T-helper 1 cell treated with Interleukin-12 subunit alpha and Interleukin-12 subunit beta and Interleukin-4 antibody, amounts not matched to agents 30 μg/mL and 1 μg/mL, for 36 hours (primary cell): ENCODE results near the gene PTPRM.

Experiments
- H3K27ac Mint-ChIP-seq: one replicate; pipeline ENCODE4 v1.8.0; 2021; ENCODE audit warnings: mild to moderate bottlenecking, mixed read lengths
- H3K27me3 Mint-ChIP-seq: one replicate; pipeline ENCODE4 v1.8.0; 2021; ENCODE audit warnings: low read depth, mixed read lengths
- H3K36me3 Mint-ChIP-seq: one replicate; pipeline ENCODE4 v1.8.0; 2021; ENCODE audit warnings: low read depth, mixed read lengths
- H3K4me1 Mint-ChIP-seq: one replicate; pipeline ENCODE4 v1.8.0; 2021; ENCODE audit warnings: low read depth, mixed read lengths
- H3K4me3 Mint-ChIP-seq: one replicate; pipeline ENCODE4 v1.8.0; 2021; ENCODE audit warnings: mild to moderate bottlenecking, moderate library complexity, mixed read lengths
- H3K9me3 Mint-ChIP-seq: one replicate; pipeline ENCODE4 v1.8.0; 2021; ENCODE audit warnings: mixed read lengths

PTPRM gene

DNA sequence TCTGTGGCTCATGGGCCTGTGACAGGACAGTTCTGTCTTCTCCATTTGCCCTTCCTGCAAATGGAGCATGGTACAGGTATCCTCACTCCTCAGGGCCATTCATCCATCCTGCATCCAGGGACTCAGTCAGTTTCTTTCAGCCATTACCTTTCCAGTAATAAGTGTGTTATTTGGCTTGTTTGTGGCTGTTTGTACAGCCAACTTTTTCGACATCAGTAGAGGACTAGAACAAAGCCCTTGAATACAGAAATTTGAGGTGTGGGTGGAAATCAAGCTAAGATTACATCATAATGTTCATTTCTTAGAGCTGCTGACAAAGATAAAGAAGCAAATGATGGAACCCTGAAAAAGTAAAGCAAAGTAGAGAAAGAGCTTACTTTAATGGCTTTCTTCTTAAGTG lies 290.4 kb downstream of the PTPRM start:
- H3K9me3 Mint-ChIP-seq: no peaks in the 10 kb centered on the region
- no peak overlapping the region for H3K4me3 Mint-ChIP-seq
- no peaks in the 10 kb centered on the region for H3K36me3 Mint-ChIP-seq
- no peaks in the 10 kb centered on the region for H3K4me1 Mint-ChIP-seq
- no peak overlapping the region for H3K27ac Mint-ChIP-seq
- H3K27me3 Mint-ChIP-seq: no peaks in the 10 kb centered on the region

DNA sequence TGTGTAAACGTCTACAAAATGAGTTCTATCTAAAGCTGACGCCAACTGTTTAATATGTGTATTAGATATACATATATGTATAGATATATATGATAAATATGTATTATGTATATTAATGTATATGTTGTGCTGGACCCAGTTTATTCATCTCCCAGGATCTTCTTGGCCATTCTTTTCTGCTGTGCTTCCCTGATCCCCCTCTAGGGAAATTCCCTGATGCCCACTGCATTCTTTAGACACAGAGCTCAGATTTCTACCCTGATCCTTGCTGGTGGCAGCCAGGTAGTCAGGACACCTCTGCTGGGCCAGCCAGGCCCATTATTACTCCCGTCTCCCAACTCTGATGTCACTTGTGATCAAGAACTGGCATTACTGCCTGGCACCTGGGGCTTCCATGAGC lies 292.0 kb downstream of the PTPRM start:
- Mint-ChIP-seq H3K4me3 (no peak overlapping the region), H3K27me3 (no peaks in the 10 kb centered on the region), H3K27ac (no peak overlapping the region), H3K36me3 (no peaks in the 10 kb centered on the region), H3K9me3 (no peaks in the 10 kb centered on the region), H3K4me1 (no peaks in the 10 kb centered on the region)

DNA sequence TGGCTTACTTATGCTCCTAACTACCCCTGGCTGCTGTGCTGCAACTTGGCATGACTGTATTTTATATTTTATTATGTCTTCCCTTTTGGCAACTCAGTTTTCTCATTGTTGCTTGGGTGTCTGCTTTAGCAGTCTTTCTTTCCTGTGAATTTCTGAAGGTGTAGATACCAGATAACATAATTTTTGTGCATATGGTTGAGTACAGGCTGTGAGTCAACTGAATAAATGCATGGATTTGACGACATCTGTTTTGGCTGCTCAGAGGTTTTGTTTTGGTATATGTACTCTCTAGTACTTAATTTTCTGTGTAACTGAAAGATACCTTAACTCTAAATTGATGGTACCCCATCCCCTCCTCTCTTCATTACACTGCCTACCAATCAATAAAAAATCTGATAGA lies 303.1 kb downstream of the PTPRM start:
- Mint-ChIP-seq H3K27me3 (no peaks in the 10 kb centered on the region), H3K4me1 (no peaks in the 10 kb centered on the region), H3K9me3 (peaks cover 17% of the 10 kb centered on the region), H3K36me3 (no peaks in the 10 kb centered on the region), H3K27ac (no peak overlapping the region), H3K4me3 (no peak overlapping the region)

DNA sequence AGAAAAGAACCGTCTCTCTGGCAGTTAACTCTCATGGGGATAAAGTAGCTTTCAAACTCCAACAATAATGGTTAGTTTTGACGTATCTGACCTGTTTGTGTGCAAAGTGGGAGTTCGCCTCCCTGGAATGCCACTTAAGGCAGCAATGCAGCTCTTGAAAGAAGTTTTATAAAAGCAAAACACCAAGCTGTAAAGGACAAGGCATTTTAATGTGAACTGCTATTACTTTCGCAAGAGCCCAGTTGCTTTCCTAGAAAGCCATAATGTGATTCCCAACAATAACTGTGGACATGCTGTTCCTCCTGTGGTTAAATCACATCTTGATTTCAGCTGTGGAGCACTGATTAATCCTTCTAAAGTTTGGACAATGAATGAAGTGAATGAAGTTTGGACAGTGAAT lies 303.7 kb downstream of the PTPRM start:
- Mint-ChIP-seq H3K27me3 (no peaks in the 10 kb centered on the region), H3K27ac (no peak overlapping the region), H3K4me3 (no peak overlapping the region)

DNA sequence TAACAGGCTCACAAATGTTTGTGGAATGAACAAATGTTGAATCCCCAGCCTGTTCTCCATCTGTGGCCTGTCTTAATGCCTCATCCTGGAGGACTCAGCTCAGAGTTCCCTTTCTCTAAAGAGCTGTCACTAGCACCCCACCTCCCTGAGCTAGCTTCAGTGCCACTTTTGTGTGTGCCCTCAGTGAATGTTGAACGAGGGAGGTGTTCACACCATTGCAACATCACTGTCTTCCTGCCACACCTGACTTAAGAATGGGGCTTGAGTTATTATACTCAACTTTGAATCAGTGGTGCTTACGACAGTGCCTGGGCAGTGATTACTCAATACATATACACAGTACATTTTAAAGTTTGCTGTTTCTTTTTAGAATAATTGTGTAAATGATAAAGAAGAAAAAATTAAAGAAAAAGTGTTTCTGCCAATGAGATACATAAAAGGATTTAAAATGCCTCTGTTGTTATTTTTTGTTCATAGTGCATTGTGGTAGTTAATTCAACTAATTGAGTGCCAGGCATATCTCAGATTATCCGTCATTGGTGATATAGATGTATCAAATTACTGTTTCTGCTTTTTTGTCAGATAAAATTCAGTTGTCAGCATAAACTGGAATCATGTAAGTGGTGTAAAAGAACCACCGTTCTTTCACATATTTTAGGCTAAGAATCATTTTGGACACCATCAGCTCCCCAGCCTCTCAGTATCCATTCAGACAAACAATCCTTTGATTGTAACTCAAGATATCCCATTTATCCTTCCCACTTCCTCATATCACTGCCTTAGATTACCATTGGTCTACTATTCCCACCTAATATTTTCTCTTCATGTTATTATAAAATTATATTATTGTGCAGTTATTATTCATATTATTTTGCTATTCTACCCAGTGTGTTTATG lies 304.7 kb downstream of the PTPRM start:
- H3K4me1 Mint-ChIP-seq: no peaks in the 10 kb centered on the region
- no peaks in the 10 kb centered on the region for H3K27me3 Mint-ChIP-seq
- peaks cover 7% of the 10 kb centered on the region for H3K9me3 Mint-ChIP-seq
- no peak overlapping the region for H3K4me3 Mint-ChIP-seq
- no peaks in the 10 kb centered on the region for H3K36me3 Mint-ChIP-seq
- H3K27ac Mint-ChIP-seq: no peak overlapping the region

More for the DNA sequence above, 303.7 kb downstream of the PTPRM start:
- no peaks in the 10 kb centered on the region for H3K4me1 Mint-ChIP-seq
- peaks cover 15% of the 10 kb centered on the region for H3K9me3 Mint-ChIP-seq
- H3K36me3 Mint-ChIP-seq: no peaks in the 10 kb centered on the region

DNA sequence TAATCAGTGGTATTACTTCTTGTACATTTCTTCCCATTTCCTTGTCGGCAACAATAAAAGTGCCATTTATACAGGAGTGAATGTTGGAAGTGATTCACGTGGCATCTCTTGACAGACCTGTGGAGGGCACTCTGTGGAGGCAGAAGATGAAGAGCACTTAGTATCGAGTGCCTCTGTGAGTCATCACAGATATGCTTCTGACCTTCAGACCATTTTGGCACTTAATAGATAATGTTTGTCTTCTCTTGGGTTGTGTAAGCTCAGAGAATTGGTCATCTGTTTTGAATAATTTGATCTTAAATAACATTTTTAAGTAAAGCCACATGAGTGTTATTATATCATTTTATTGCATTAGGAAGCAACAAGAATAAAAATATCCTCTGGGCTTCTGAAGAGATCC lies 305.5 kb downstream of the PTPRM start:
- Mint-ChIP-seq H3K9me3 (peaks cover 4% of the 10 kb centered on the region), H3K36me3 (no peaks in the 10 kb centered on the region), H3K4me3 (no peak overlapping the region), H3K4me1 (no peaks in the 10 kb centered on the region), H3K27me3 (no peaks in the 10 kb centered on the region), H3K27ac (no peak overlapping the region)

DNA sequence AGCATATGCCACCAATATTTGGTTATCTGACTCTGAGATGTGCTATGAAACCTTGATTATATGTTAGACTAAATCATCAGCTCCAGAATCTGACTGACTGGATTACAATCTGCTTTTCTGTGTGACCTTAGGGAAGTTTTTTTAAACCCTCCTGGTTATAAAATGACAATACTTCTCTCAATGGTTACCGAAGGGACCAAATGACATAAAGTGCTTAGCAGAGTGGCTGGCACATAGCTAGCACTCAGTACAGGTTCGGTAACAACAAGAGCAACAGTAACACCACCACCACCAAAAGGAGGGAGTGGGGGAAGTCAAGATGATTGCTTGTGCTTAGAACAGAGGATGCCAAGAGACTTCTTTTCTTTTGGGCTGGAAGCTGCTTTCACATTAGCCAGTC lies 306.2 kb downstream of the PTPRM start:
- Mint-ChIP-seq H3K27ac (no peak overlapping the region), H3K9me3 (no peaks in the 10 kb centered on the region), H3K4me1 (no peaks in the 10 kb centered on the region), H3K36me3 (no peaks in the 10 kb centered on the region), H3K27me3 (no peaks in the 10 kb centered on the region), H3K4me3 (no peak overlapping the region)

DNA sequence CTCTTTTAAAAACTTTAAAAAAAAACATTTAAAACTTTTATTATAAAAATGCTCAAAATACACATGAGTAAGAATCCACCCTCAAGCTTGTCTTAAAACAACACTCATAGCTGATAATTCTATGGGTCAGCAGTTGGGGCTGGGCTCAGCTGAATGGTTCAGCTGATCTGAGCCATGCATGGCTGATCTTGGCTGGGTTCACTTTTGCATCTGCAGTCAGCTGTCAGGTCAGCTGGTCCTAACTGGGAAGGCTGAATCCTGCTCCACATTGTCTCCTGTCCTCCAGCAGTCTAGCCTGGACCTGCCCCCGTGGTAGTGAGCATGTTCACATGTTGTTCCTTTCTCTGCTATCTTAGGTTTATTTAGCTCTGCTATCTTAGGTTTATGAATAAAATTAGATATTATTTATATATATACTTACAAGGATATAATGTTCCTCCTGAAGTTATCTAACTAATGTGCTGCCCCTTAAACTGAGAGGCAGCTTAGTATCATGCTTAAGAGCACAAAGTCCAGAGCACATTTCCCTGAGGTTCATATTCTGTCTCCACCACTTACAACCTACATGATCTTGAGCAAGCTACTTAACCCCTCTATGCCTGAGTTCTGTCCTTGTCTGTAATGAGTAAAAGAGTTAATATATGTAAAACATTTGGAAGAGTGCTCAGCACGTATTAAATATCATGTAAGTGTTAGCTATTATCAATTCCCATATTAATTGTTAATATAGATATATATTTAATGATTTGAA lies 309.4 kb downstream of the PTPRM start:
- Mint-ChIP-seq H3K4me1 (no peaks in the 10 kb centered on the region), H3K27me3 (no peaks in the 10 kb centered on the region), H3K9me3 (no peaks in the 10 kb centered on the region), H3K36me3 (no peaks in the 10 kb centered on the region), H3K4me3 (no peak overlapping the region), H3K27ac (no peak overlapping the region)

DNA sequence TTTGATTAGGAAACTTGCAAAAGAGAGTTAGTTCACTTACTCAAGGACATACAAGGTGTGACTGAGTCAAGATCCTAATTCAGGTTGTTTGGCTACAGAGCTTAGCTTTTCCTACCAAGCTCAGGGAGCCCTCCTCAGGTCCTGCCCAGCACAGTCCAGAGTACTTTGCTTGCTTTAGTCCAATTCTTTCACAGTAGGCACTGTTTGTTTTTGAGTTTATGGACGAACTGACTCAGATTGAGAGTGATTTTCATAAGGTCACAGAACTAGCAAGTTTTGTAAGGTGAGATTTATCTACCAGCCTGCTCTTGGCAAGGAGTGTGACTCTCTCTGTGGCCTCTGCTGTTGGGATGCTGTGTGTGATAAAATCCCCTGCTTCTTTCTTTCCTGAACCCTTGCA lies 310.5 kb downstream of the PTPRM start:
- no peak overlapping the region for H3K4me3 Mint-ChIP-seq
- H3K9me3 Mint-ChIP-seq: no peaks in the 10 kb centered on the region
- H3K27ac Mint-ChIP-seq: no peak overlapping the region
- H3K36me3 Mint-ChIP-seq: no peaks in the 10 kb centered on the region
- H3K27me3 Mint-ChIP-seq: no peaks in the 10 kb centered on the region
- H3K4me1 Mint-ChIP-seq: no peaks in the 10 kb centered on the region

DNA sequence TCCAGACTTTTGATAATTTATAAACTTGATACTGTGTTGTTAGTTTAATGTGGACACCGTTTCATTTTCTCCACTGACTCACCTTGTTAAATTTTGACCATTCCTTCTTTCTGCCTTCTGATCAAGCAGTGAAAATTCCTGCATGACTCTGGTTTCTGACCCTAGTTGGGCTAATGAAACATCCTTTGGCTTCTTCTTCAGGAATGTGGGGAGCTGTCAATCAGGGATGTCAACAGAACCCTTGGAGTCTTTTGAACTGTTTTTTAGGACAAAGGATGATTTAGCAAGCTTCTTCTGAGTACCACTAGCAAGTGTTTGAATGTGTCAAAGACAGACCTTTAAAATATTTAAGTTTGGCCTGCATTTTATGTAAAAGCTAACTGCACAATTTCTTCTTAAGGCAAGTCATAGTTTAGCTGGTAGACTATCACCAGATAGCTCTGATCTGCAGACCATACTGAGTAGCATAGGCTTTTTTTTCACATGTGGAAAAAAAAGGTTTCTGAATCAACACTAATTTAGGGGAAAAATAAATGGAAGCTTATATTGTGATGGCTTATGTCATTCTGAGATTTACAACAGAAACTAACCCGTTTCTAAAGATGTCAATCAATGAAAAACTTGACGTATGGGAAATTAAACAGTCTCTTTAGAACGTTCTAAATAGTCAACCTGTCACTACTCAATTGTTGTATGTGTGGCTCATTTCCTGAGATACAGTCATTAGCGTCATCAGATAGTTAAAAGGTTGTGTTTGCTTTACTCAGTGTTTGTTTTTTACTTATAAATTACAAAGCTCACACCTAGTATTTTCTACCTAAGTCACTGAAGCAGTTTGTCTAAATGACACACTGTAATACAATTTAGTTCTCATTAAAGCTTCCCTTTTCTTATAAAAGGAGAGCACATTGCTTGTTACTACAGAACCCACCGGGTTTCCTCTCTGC lies 311.4 kb downstream of the PTPRM start:
- no peaks in the 10 kb centered on the region for H3K4me1 Mint-ChIP-seq
- H3K4me3 Mint-ChIP-seq: no peak overlapping the region
- H3K27me3 Mint-ChIP-seq: no peaks in the 10 kb centered on the region
- H3K36me3 Mint-ChIP-seq: no peaks in the 10 kb centered on the region
- H3K9me3 Mint-ChIP-seq: no peaks in the 10 kb centered on the region
- H3K27ac Mint-ChIP-seq: no peak overlapping the region

DNA sequence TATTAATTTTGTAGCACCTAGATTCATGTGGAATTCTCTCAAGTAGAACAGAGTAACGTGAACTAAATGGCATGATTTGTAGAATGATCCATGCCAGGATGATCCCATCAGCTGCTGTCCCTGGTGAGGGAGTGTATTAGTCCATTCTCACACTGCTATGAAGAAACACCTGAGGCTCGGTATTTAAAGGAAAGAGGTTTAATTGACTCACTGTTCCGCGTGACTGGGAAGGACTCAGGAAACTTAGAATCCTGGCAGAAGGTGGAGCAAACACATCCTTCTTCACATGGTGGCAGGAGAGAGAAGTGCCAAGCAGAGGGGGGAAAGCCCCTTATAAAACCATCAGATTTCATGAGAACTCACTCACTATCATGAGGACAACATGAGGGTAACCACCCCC lies 312.6 kb downstream of the PTPRM start:
- H3K9me3 Mint-ChIP-seq: no peaks in the 10 kb centered on the region
- H3K4me3 Mint-ChIP-seq: no peak overlapping the region
- H3K36me3 Mint-ChIP-seq: no peaks in the 10 kb centered on the region
- no peaks in the 10 kb centered on the region for H3K4me1 Mint-ChIP-seq
- H3K27me3 Mint-ChIP-seq: no peaks in the 10 kb centered on the region
- no peak overlapping the region for H3K27ac Mint-ChIP-seq

DNA sequence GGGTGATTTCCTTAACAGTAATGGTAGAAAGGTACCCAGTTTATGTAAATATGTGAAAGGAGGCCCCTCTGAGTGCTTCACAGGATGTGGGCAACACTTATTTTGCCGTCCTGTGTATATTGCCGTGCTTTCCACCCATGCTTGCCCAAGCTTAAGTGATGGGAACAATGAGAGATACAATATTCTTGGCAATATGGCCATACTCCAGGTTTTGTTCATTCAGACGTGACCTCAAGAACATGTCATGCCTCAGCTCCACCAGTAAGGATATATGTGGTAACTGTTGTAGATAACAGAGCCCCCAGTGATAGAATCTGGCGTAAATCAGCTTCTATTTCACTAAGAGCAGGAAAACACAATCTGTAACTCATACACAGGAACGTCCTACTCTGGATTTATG lies 318.7 kb downstream of the PTPRM start:
- Mint-ChIP-seq H3K27me3 (no peaks in the 10 kb centered on the region), H3K36me3 (no peaks in the 10 kb centered on the region), H3K9me3 (no peaks in the 10 kb centered on the region), H3K27ac (no peak overlapping the region), H3K4me3 (no peak overlapping the region), H3K4me1 (no peaks in the 10 kb centered on the region)

DNA sequence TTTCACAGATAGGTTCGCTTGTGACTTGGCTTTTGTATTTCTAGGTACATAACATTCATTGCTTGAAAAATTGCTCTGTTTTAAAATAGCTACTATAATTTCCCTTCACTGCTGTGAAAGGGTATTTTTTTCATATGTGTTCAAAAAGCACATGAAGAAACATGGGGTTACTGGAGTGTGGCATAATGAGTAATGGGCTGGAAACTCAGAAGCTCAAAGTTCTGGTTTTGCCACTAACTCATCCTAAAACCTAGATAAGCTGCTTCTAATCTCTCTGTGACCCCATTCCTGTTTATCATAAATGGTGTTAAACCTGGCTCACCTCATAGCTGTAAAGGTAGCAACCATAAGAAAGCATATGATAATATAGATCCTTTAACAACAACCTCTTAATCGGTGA lies 319.3 kb downstream of the PTPRM start:
- H3K4me3 Mint-ChIP-seq: no peak overlapping the region
- H3K4me1 Mint-ChIP-seq: no peaks in the 10 kb centered on the region
- H3K27ac Mint-ChIP-seq: no peak overlapping the region
- H3K27me3 Mint-ChIP-seq: no peaks in the 10 kb centered on the region
- no peaks in the 10 kb centered on the region for H3K36me3 Mint-ChIP-seq
- H3K9me3 Mint-ChIP-seq: no peaks in the 10 kb centered on the region

DNA sequence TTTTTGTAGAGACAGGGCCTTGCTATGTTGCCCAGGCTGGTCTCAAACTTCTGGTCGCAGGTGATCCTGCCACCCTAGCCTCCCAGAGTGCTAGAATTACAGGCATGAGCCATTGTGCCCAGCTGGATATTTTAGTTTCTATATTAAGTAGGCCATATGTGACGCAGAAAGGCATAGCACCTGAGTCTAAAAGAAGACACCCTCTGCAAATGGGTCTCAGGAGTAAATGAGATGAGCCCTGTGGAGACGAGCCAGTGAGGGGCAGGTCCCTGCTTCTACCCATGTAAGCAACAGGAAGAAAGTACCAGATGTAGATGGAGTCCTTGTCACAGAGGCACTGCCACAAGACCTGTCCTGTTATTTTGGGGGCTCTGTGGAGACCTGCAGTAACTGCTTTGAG lies 322.4 kb downstream of the PTPRM start:
- no peaks in the 10 kb centered on the region for H3K36me3 Mint-ChIP-seq
- H3K27ac Mint-ChIP-seq: no peak overlapping the region
- no peak overlapping the region for H3K4me3 Mint-ChIP-seq
- H3K4me1 Mint-ChIP-seq: no peaks in the 10 kb centered on the region
- no peaks in the 10 kb centered on the region for H3K27me3 Mint-ChIP-seq
- no peaks in the 10 kb centered on the region for H3K9me3 Mint-ChIP-seq
